GM18511 (cell line): Measurements from ENCODE around the gene FAM149A.
A peak's percentile ranks its signal among the peaks of the same experiment; 100 is the strongest.

Experiments
- ATAC-seq: cut with Tn5 transposase; IDR thresholded peaks from one replicate; pipeline ENCODE4 v1.9.1; 2021; ENCODE audit warnings: mild to moderate bottlenecking, moderate library complexity; ENCODE audit not compliant: unreplicated experiment

Gene FAM149A

DNA sequence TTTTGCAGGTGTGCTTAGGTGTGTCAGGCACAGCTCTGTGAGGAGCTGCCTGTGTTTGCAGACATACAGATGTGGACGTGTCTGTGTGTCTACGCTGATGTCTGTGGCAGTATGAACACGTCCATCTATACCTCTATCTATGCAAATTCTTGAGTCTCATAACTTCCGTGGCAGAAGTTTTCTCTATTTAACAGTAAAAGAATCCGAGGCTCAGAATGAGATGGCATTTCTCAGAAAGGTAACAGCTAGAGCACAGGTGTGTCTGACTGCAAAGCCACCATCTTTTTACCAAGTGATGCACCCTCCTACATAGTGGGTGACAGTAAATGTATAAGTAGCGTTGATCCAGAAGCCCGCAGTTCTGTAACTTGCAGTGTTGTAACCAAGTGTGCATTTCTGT lies 47.0 kb downstream of the FAM149A start:
- ATAC-seq, result no peak

DNA sequence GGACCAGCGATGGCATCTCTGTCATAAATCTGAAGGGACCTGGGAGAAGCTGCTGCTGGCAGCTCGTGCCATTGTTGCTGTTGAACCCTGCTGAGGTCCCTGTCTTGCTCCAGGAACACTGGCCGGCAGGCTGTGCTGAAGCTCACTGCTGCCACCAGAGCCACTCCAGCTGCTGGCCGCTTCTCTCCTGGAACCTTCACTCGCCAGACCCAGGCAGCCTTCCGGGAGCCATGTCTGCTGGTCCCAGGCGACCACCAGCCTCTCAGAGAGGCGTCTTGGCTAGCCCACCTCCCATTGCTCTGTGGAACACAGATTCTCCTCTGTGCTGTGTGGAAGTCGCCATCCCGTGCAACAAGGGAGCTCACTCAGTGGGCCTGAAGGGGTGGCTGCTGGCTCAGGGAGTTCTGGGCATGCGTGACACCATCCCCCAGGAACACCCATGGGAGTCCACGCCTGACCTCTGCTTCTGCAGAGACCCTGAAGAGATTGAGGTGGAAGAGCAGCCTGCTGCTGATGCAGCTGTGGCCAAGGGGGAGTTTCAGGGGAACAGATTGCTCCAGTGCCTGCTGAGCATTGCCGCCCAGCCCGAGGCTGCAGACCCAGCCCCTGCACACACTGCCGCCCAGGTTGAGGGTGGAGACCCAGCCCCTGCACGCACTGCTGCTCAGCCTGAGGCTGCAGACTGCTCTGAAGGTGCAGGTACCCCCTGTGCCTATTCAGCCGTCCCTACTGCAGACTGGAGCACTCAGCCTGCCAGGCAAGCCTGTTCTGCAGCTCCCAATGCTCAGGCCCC lies 53.7 kb downstream of the FAM149A start:
- no peak for ATAC-seq

DNA sequence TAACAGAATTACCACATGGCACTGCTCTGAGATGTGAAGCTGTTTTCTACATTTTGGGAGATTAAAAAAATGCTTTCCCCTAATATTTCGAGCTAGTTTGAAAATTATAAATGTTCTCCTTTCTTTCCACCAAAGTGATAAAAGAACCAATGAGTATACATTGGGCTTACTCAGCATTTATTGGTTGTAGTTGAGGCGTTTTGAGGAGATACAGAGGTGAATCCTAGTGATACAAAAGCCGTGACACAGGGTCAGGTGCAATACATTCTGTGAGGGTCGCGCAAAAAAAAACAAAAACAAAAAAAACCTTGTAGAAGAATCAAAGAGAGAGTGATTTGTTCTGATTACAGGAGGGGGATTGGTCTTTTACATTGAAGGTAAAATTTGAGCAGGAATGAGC lies 54.5 kb downstream of the FAM149A start:
- ATAC-seq, result no peak

DNA sequence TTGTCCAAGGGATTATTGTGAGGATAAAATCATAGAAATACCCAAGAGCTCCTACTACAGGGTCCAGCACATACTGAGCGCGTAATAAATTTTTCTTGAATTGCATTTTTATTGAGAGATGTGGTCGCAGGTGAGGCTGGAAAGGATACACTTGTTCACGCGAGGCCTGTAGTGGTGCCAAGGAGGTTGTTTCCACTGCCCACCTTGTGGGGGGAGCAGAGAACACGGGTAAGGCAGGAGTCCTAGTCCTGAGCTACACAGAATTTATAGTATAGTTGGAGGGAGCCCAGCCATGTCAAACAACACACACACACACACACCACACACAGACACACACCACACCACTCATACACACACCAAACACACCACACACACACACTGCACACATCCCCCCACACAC lies 55.1 kb downstream of the FAM149A start:
- no peak for ATAC-seq

DNA sequence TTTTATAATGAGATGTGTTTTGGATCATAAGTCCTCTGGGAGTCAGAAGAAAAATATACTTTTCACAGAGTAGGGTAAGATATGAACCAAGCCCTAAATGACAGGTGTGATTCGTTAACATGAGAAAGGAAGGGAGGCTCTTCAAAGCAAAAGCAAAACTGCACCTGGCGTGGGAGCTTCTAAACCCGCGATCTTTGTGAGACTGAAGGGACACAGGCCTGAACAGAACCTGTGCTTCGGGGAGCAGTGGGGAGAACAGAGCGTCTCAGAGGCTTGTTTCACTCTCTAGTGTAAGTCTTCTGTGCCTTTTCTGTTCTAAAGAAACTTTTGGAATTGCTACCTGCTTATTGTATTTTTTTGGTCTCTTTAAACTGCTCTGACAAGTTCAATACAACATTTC lies 56.6 kb downstream of the FAM149A start:
- ATAC-seq, result peak; percentile 96

DNA sequence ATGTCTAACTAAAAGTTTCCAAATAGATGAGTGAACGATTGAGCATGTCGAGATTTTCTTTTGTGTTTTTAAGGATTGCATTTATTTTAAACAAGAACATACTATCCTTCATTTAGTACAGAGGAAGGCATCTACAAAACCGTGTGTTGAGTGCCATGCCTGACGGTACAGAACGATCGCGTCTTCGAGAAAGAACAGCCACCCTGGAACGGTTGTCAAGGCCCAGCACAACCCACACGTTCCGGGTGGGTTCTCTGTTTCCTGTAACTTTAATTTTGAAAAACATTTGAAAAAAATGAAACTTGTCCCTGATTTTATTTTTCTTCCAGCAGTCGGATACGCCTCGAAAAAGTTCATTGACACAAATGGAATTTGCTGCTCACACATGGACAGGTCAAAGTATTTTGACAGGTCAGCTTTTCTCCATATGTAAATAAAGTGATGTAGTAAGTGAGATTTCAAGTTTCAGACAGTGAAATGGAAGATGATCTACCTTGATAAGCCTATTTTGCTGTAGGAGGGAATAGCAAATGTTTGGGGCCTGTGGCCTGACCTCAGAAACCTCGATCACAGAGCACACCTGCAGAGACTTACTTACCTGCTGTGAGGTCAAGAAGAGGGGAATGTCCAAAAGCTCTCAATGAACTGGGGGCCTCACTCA lies 62.5 kb downstream of the FAM149A start:
- ATAC-seq, result no peak

DNA sequence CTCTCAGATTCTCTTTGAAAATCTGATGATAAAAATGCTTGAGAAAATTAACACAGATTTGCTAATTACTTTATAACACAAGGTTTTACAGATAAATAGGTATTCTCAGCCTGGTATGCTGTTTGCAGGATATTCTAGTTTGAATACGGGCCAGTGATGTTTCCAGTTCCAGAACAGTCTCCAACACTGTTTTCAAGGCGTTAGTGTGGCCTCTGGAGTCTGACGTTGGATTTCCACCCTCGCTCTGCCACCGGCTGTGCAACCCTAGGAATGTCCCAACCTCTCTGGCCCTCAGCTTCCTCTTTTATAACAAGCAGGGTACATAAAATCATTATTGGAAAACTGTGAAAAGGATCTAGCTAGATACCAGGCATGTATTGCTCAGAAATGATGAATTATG lies 63.1 kb downstream of the FAM149A start:
- no peak for ATAC-seq

DNA sequence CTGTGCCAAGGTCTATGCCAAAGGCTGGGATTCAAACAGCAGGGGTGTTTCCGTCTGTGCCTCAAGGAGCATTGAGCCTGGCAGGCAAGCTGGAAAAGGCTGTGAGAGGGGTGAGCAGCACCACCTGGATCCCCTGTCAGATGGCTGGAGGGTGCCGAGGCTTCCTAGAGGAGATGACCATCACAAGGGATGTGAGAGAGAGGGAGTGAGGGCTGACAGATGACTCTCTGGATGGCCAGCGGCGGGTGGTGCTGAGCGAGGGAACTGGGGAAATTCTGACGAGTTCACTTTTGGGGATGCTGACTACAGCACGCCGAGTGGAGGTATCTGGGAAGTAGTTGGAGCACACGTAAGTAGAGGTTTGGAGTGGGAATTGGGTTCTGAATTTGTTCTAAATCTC lies 64.2 kb downstream of the FAM149A start:
- no peak for ATAC-seq

DNA sequence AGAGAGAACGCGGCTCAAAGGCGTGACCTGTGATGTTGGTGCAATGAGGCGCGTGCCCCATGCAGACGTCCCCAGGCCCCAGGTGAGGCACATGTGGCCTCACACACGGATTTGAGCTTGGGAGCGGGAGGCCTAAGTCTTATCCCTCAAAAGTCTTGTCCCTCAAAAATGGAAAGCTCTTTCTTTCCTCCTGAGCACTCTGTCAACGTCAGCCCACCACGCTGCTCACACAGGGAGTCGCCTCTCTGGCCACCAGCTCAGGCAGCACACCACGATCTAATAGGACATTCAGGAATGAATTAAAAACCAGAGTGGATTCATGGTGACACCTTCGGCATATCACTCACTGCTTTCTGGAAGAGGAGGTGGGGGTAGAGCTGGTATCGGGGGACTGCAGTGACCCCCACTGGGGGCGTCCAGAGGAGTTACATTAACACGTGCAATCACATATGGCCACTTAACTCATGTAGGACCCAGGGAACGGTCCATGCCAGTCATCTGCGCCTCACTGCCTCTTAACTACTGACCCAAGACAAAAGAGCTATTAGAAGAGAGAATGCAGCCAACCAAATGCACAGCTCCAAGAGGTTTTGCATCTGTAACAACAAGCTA lies 64.9 kb downstream of the FAM149A start:
- no peak for ATAC-seq

DNA sequence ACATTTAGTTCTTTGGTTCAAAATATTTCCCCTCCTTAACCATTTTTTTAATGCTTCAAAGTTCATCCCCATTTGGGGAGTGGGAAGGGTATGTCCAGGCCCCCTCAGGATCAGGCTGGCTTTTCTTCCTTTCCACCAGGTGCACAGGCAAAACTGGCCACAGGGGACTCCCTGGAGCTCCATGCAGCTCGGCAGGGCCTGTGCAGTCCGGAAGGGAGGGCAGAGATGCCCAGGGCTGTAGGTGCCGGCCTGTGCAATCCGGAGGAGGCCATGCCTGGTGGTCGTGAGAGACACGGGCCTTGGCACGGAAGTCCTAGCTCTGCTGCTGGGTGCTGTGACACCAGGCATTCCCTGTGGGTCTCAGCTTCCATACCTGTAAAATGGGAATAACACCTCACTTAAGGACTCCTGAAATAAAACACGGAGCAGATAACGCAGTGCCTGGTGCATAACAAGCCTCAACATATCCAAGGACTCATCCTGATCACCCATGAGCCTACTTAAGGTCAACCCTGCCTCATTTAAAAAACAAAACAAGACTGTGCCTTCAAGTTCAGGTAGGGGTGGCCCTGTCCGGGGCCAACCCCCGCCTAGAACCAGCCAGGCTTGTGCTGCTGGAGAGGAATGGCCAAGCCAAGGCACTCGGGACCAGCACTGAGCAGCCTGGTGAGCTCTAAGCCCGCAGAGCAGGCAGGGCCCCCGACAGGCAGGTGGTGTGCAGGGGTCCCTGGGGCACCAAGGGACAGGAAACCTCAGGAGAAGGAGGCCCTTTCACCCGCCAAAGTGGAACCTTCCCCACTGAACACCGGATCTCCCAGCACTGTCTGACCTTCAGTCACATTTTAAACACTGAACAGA lies 65.7 kb downstream of the FAM149A start:
- peak; percentile 48 for ATAC-seq

DNA sequence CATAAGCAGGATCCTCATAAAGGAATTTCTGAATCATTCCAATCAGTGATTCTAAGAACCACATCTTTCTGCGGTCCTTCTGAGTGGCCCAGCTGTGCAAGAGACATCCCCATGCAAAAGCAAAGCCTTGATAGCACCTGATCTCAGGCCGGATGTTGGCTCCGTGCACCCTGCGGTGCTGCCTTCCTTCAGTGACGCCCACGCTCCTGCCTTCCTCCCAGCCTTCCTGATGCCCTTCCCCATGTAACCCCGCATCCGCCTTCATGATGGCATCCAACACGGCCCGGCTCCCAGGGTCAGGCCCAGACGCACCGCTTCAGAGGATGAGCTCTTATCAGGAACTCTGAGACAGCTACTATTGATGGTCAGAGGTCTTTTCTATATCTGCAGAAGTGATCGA lies 66.5 kb downstream of the FAM149A start:
- no peak for ATAC-seq

DNA sequence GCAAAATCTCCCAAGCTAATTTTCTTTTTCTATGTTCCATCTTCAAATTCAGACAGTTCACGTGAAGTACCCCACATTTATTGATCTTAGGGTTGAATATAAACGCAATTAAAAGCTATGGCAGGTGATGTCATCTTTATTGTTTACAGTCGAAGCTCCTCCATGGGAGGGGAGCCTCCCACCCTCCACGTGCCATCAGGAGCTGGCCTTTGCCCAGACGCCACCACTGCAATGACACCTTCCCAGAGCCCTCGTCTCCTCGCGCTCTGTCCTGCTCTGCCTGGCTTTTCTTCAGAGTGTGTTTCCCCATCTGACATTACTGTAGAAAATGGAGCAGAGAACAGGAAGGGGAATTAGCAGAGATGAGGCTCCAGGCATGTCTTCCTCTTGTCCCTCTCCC lies 68.0 kb downstream of the FAM149A start:
- no peak for ATAC-seq

DNA sequence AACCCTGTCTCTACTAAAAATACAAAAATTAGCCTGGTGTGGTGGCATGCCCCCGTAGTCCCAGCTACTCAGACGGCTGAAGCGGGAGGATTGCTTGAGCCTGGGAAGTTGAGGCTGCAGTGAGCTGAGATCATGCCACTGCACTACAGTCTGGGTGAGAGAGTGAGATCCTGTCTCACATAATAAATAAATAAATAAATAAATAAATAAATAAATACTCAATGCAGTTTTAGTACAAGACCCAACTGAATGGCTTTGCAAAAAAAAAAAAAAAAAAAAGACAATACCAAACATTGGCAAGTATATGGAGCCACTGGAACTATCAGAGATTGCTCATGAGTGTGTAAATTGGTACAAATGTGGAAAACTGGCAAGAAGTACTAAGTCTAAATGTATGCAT lies 83.6 kb downstream of the FAM149A start:
- ATAC-seq, result no peak

DNA sequence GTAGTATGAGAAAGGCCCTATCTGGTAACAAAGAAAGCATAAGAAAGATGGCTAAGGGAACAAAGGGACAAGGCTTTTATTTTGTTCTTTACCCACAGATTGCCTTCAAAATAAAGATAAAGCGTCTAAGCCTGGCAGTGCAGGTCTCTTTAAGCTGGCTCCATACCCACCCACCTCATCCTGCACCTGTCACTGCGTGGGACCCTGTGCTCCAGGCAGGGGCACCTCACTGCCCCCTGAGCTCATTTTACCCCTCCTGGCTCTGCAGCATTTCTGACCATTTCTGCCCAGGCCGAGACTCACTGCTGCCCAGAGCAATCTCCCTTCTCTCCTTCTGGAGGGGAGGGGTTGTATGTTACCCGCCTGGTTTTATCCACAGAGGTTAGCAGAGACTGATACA lies 85.2 kb downstream of the FAM149A start:
- ATAC-seq, result no peak

DNA sequence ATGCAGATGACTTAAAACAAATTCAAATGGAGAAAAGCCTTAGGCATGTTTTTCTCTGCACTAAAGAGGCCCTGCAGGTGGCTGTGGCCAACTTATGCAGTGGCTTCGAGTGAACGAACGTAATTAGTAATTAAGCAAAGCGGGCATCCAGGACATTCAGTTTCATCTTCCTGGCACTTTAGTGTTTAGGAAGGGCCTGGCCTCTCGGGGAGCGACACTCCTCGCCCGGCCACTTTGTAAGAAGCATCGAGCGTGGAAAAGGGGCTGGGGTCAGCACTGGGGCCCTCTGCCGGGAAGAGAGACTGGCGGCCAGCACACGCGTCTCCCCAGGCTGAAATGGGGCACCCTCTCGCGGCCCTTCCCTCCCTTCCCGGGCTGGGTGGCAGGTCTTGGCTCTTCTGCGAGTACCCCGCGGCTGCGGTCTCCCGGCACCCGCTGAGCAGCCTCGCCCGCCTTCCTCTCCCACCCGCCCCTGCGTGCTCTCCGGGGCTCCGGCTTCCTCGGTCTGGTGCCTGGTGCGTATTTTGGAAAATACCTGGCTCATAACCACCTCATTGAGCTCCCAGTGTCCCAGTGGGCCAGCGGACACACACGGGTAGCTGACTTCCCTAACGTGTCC lies 86.2 kb downstream of the FAM149A start:
- ATAC-seq, result peak; percentile 40

DNA sequence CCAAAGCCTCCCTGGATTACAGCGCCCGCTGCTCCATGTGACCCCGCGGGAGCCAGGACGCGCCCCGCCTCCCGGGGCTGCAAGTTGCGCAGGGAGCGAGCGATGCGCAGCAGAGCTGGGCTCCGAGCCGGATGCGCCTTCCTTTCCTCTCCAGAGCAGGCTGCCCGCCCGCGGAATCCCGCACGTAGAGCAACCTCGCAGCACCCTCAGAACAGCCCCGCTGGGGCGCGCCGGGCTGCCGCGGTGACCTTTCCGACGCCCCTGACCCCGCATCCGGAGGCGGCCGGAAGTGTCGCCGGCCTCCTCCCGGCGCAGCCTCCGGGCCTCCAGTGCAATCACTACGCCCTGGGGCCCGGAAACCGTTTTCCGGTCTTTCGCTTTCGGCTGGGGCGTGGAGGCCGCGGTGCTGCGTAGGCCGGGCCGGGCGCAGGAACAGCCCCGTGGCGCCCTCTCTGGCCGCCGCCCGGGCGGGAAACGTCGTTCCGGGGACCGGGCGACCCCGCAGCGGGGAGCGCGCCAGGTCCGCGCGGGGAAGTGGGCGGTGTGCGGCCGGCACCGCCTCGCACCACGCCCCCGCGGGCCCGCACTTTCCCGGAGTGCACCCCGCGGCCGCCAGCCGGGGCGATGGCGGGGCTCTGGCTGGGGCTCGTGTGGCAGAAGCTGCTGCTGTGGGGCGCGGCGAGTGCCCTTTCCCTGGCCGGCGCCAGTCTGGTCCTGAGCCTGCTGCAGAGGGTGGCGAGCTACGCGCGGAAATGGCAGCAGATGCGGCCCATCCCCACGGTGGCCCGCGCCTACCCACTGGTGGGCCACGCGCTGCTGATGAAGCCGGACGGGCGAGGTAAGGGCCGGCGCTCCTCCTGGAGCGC lies 86.9 kb downstream of the FAM149A start, which contains the start of gene CYP4V2:
Gene CYP4V2, plus strand, starts transcription at position 368 of the 866 bp plus-strand sequence. Its CDS starts 257 bp downstream, at position 625.
- peak; percentile 86 for ATAC-seq

DNA sequence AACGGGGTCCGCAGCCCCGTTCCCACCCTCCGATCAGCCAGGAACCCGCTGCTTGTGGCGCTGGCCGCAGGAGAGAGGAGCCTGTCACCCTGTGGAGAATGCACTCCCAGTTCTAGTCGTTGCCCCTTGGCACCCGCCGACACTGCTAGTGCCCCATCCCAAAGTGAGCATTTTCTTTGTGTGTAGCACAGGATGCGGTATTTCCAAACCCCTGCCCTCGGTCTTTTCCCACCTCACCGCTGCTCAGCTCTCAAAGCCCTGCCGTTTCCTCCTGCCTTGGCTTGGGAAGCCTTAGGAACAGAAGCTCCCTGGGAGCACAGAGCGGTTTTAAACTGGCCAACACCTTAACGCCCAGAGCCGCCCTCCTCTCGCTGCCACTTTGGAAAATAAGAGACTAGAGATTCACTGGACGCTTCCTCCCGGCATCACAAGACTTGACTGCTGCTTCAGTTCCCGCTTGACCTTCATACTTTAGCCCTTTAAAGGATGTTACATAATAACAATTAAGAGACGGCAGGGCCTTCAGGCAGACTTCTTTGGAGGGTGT lies 87.6 kb downstream of the FAM149A start:
- no peak for ATAC-seq

DNA sequence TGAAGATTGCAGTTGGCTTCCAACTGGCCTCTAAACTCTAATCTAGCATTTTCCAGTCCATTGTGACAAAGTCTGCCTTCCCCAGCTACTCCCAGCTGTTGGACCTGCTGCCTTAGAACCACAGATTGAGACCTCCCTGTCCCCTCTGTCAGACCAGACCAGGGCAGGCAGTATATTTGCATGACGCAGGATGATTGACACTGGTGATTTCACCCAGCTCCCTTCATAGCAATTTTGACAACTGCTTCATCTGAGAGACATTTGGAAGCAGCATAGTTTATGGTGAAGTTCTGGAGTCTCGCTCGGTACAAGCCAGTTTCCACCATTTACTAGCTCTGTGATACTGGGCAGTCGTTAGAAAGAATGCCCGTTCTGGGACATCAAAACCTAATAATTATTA lies 89.3 kb downstream of the FAM149A start:
- no peak for ATAC-seq

DNA sequence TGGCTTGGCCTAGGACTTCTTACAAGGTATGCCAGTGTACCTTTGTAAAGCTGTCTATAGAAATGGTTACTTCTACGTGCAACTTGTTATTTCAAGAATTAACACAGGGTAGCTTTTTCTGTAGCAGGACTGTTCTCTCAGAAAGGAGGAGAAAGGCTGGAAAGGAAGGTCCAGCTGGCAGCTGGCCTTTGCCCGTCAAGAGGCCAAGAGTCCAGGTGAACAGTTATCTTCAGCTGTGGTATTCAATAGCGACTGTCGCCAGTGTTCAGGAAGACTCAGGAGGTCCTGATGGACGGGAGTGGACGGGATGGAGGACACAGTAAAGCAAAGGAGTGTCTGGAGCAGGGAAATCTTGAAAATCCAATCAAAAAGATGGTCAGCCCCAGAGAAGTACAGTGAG lies 91.6 kb downstream of the FAM149A start:
- no peak for ATAC-seq
